ENCODE results near the gene CHRM2.

Gene CHRM2

GRCh38 chr7:136969761-136970160, 101.3 kb downstream of the CHRM2 start:
- CTCF ChIA-PET: no interaction called here
- no peak for DNase-seq (ENCODE audit: extremely low spot score)
- POLR2A ChIA-PET: no interaction called here
- TF ChIP-seq TARDBP (IDR thresholded peaks at IDR 0.05) (no peak), ELF4 (IDR thresholded peaks at IDR 0.05) (no peak), NFRKB (IDR thresholded peaks at IDR 0.05) (no peak), SP1 (IDR thresholded peaks at IDR 0.05) (no peak), FOXA1 (IDR thresholded peaks at IDR 0.05) (no peak), CTBP1 (IDR thresholded peaks at IDR 0.05; ENCODE audit: borderline replicate concordance) (no peak), FOXM1 (IDR thresholded peaks at IDR 0.05; ENCODE audit: borderline replicate concordance) (no peak), L3MBTL2 (conservative IDR thresholded peaks at IDR 0.05) (no peak), ARNT (IDR thresholded peaks at IDR 0.05) (no peak)

DNA sequence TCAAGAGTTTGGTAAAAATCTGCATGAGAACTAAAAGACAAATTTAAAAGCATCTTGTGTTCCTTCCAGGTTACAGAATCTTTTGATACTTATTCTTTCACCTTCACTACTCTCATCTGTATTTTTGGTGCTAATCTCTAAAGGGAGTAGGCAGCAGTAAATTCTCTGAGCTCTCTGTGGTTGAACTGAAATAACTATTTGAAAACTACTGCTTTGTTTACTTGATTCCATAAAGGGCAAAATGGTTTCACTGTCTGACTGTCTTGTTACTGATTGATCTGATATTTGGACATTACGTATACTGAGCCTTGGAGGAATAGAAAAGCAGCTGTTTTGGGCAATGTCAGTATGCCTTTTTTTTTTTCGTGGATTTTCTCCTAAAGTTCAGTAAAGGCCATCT, 103.3 kb downstream of the CHRM2 start:
- POLR2A ChIA-PET: no interaction called here
- no peak for DNase-seq (ENCODE audit: extremely low spot score)
- CTCF ChIA-PET: no interaction called here
- TF ChIP-seq TARDBP (IDR thresholded peaks at IDR 0.05) (no peak), PKNOX1 (IDR thresholded peaks at IDR 0.05) (no peak), ELF4 (IDR thresholded peaks at IDR 0.05) (no peak), HDGF (IDR thresholded peaks at IDR 0.05; ENCODE audit: borderline replicate concordance) (no peak), LEF1 (IDR thresholded peaks at IDR 0.05; ENCODE audit: borderline replicate concordance) (no peak), BHLHE40 (IDR thresholded peaks at IDR 0.05; ENCODE audit: borderline replicate concordance) (no peak), SP1 (IDR thresholded peaks at IDR 0.05) (no peak), NFRKB (IDR thresholded peaks at IDR 0.05) (no peak), FOXA1 (IDR thresholded peaks at IDR 0.05) (no peak), FOXM1 (IDR thresholded peaks at IDR 0.05; ENCODE audit: borderline replicate concordance) (no peak), L3MBTL2 (conservative IDR thresholded peaks at IDR 0.05) (no peak)

- no peak for DNase-seq (ENCODE audit: extremely low spot score)
- ChIA-PET CTCF (no interaction called here), POLR2A (no interaction called here)
- TF ChIP-seq CTBP1 (IDR thresholded peaks at IDR 0.05; ENCODE audit: borderline replicate concordance) (no peak), ARNT (IDR thresholded peaks at IDR 0.05) (no peak), BHLHE40 (IDR thresholded peaks at IDR 0.05; ENCODE audit: borderline replicate concordance) (no peak), FOXA1 (IDR thresholded peaks at IDR 0.05) (no peak), PKNOX1 (IDR thresholded peaks at IDR 0.05) (no peak), TARDBP (IDR thresholded peaks at IDR 0.05) (no peak), ZNF384 (IDR thresholded peaks at IDR 0.05) (no peak), FOXM1 (IDR thresholded peaks at IDR 0.05; ENCODE audit: borderline replicate concordance) (no peak), NFRKB (IDR thresholded peaks at IDR 0.05) (no peak), ELF4 (IDR thresholded peaks at IDR 0.05) (no peak), SP1 (IDR thresholded peaks at IDR 0.05) (no peak), L3MBTL2 (conservative IDR thresholded peaks at IDR 0.05) (no peak), LEF1 (IDR thresholded peaks at IDR 0.05; ENCODE audit: borderline replicate concordance) (no peak), FOXK2 (IDR thresholded peaks at IDR 0.05) (no peak), HDGF (IDR thresholded peaks at IDR 0.05; ENCODE audit: borderline replicate concordance) (no peak), SUZ12 (IDR thresholded peaks at IDR 0.05) (no peak)
These were observed 108.2 kb downstream of the CHRM2 start for GRCh38 chr7:136976504-136977251.

GRCh38 chr7:136993377-136993776, 124.9 kb downstream of the CHRM2 start:
- CTCF ChIA-PET: no interaction called here
- POLR2A ChIA-PET: no interaction called here
- TF ChIP-seq CTBP1 (IDR thresholded peaks at IDR 0.05; ENCODE audit: borderline replicate concordance) (no peak), FOXA1 (IDR thresholded peaks at IDR 0.05) (no peak), SUZ12 (IDR thresholded peaks at IDR 0.05) (no peak), BHLHE40 (IDR thresholded peaks at IDR 0.05; ENCODE audit: borderline replicate concordance) (no peak), ZNF384 (IDR thresholded peaks at IDR 0.05) (no peak), PKNOX1 (IDR thresholded peaks at IDR 0.05) (no peak), FOXK2 (IDR thresholded peaks at IDR 0.05) (no peak), FOXM1 (IDR thresholded peaks at IDR 0.05; ENCODE audit: borderline replicate concordance) (no peak)
- no peak for DNase-seq (ENCODE audit: extremely low spot score)

DNA sequence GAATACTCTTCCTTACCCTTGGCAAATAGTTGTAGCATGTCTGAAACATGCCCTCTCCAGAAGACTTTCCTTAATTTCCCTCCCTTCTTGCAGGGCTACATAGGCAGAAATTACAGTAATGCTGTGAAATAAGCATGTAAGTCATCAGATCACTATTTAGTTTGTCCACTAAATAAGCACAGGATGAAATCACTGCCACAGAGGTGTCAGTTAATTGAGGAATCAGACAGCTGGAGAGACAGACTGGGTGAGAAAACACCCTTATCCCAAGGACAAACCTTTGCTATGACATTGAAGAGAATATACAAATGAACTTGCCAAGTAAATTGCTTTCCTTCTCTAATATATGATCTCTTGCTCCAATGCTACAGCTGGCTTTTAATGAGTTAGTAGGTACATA, 129.3 kb downstream of the CHRM2 start:
- ChIA-PET CTCF (no interaction called here), POLR2A (no interaction called here)
- DNase-seq (ENCODE audit: extremely low spot score): no peak
- TF ChIP-seq FOXK2 (IDR thresholded peaks at IDR 0.05) (no peak), ZNF384 (IDR thresholded peaks at IDR 0.05) (no peak), PKNOX1 (IDR thresholded peaks at IDR 0.05) (no peak), TARDBP (IDR thresholded peaks at IDR 0.05) (no peak), LEF1 (IDR thresholded peaks at IDR 0.05; ENCODE audit: borderline replicate concordance) (no peak), SP1 (IDR thresholded peaks at IDR 0.05) (no peak), BHLHE40 (IDR thresholded peaks at IDR 0.05; ENCODE audit: borderline replicate concordance) (no peak), ELF4 (IDR thresholded peaks at IDR 0.05) (no peak), NFRKB (IDR thresholded peaks at IDR 0.05) (no peak), CTBP1 (IDR thresholded peaks at IDR 0.05; ENCODE audit: borderline replicate concordance) (no peak)

DNA sequence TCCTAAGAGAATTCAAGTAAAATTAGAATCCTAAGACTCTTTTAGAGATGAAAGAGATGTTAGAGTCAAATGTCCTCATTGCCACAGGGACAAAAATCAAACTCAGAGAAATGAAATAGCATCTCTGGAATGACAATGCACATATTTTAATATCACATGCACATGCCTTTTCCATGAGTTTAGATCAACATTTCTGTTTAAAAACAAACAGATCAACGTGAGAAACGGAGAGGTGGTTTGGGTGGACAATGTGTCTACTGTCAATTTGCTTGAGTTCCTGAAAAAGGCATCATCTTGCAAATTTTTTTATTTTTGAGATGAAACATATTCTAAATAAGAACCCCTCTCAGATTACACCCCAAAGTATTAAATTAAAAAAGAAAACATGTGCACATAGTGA, 130.0 kb downstream of the CHRM2 start:
- CTCF ChIA-PET: no interaction called here
- no peak for DNase-seq (ENCODE audit: extremely low spot score)
- TF ChIP-seq BHLHE40 (IDR thresholded peaks at IDR 0.05; ENCODE audit: borderline replicate concordance) (no peak), L3MBTL2 (conservative IDR thresholded peaks at IDR 0.05) (no peak)
- POLR2A ChIA-PET: no interaction called here
